Tibial artery (tissue), 4 donors: ENCODE results near the gene EDA.
"Not testable (repeated sequence)": the region's sequence is repeated elsewhere in the genome, so short reads cannot be mapped to it uniquely, and the experiment has no call there.

Source experiments
- DNase-seq, 2 donors: peaks; one replicate each; pipeline ENCODE4 v3.0.0-alpha.2; 2019
- H3K27ac ChIP-seq, 2 donors: fragments of 200-600 bp; sonication (generic) in 1 of 2; 1 replicate in 1 of 2; 2 replicates in 1 of 2; pipeline ENCODE4 v1.5.1; 2018 to 2019; ENCODE audit warnings: mild to moderate bottlenecking in 1 of 2
- H3K27me3 ChIP-seq, 2 donors: fragments of 200-600 bp; sonication (generic) in 1 of 2; one replicate each; pipeline versions ENCODE4 v1.5.1 to v1.6.0; 2016 to 2019
- H3K36me3 ChIP-seq, 3 donors: fragments of 200-600 bp; sonication (generic) in 2 of 3; one replicate each; pipeline ENCODE4 v1.5.1; 2016 to 2019; ENCODE audit warnings: mild to moderate bottlenecking in 2 of 3
- H3K4me1 ChIP-seq, 4 donors: fragments of 200-600 bp; sonication (generic) in 2 of 4; 1 replicate in 3 of 4; 2 replicates in 1 of 4; pipeline ENCODE4 v1.5.1; 2016 to 2019
- H3K4me3 ChIP-seq, 2 donors: fragments of 200-600 bp; sonication (generic) in 1 of 2; 1 replicate in 1 of 2; 2 replicates in 1 of 2; pipeline ENCODE4 v1.5.1; 2018 to 2019; ENCODE audit warnings: mild to moderate bottlenecking in 2 of 2
- H3K9me3 ChIP-seq, 3 donors: fragments of 200-600 bp; sonication (generic) in 1 of 3; one replicate each; pipeline ENCODE4 v1.5.1; 2016 to 2019
- CTCF ChIP-seq, 2 experiments: fragments of 200-600 bp in 1 of 2; fragments of 450-650 bp in 1 of 2; IDR thresholded peaks; one replicate each; pipeline ENCODE4 v1.5.1; 2017 to 2019; ENCODE audit warnings: antibody characterized with exemption in 2 of 2, mild to moderate bottlenecking in 1 of 2, moderate library complexity in 1 of 2
- intact Hi-C: fragments of 100-400 bp; cut with DNase I; formaldehyde crosslinking; loops from one replicate; pipeline ENCODE4 v1.15.0; 2023; ENCODE audit warnings: low total_unique reads

Gene EDA

GRCh38 chrX:69995362-69996112, 379.6 kb downstream of the EDA start:
- intact Hi-C loops, result no loop called here

GRCh38 chrX:69996113-69996468, 380.2 kb downstream of the EDA start:
- intact Hi-C loops, result no loop called here
- no peak overlapping the region for H3K4me3 ChIP-seq
- H3K4me1 ChIP-seq, result no peaks in the 10 kb centered on the region
- no peaks in the 10 kb centered on the region for H3K27me3 ChIP-seq
- no peaks in the 10 kb centered on the region for H3K36me3 ChIP-seq
- no peak for TF ChIP-seq CTCF (IDR thresholded peaks at IDR 0.05)
- no peak overlapping the region for H3K27ac ChIP-seq
- DNase-seq, result no peak
- H3K9me3 ChIP-seq, result no peaks in the 10 kb centered on the region

More at GRCh38 chrX:69995362-69996112, 379.6 kb downstream of the EDA start:
- no peak for DNase-seq
- Histone ChIP-seq H3K27ac (no peak overlapping the region), H3K4me1 (no peaks in the 10 kb centered on the region), H3K27me3 (no peaks in the 10 kb centered on the region), H3K4me3 (no peak overlapping the region), H3K36me3 (no peaks in the 10 kb centered on the region), H3K9me3 (no peaks in the 10 kb centered on the region)
- TF ChIP-seq CTCF (IDR thresholded peaks at IDR 0.05), result no peak

- H3K4me1 ChIP-seq, H3K4me3 ChIP-seq, H3K27ac ChIP-seq, H3K36me3 ChIP-seq, intact Hi-C loops, H3K9me3 ChIP-seq, DNase-seq, H3K27me3 ChIP-seq: not testable (repeated sequence)
Measured at GRCh38 chrX:69998299-69998698, 382.4 kb downstream of the EDA start.

- intact Hi-C loops, result no loop called here
- no peaks in the 10 kb centered on the region for H3K4me1 ChIP-seq
- DNase-seq, result no peak
Measured at GRCh38 chrX:70001269-70001668, 385.4 kb downstream of the EDA start.

GRCh38 chrX:70001708-70002341, 385.9 kb downstream of the EDA start:
- intact Hi-C loops, result no loop called here
- no peak overlapping the region for H3K27ac ChIP-seq
- no peaks in the 10 kb centered on the region for H3K4me1 ChIP-seq
- no peak for TF ChIP-seq CTCF (IDR thresholded peaks at IDR 0.05)
- DNase-seq, result no peak
- H3K27me3 ChIP-seq, result no peaks in the 10 kb centered on the region
- H3K4me3 ChIP-seq, result no peak overlapping the region
- no peaks in the 10 kb centered on the region for H3K36me3 ChIP-seq
- H3K9me3 ChIP-seq, result no peaks in the 10 kb centered on the region

More at GRCh38 chrX:70001269-70001668, 385.4 kb downstream of the EDA start:
- H3K27me3 ChIP-seq, result no peaks in the 10 kb centered on the region
- no peak for TF ChIP-seq CTCF (IDR thresholded peaks at IDR 0.05)
- no peak overlapping the region for H3K27ac ChIP-seq
- H3K4me3 ChIP-seq, result no peak overlapping the region
- H3K9me3 ChIP-seq, result no peaks in the 10 kb centered on the region
- no peaks in the 10 kb centered on the region for H3K36me3 ChIP-seq

- no peak for DNase-seq
Measured at GRCh38 chrX:70007946-70008345, 392.0 kb downstream of the EDA start.

More at GRCh38 chrX:70007946-70008345, 392.0 kb downstream of the EDA start:
- H3K9me3 ChIP-seq, result no peaks in the 10 kb centered on the region
- no peak overlapping the region for H3K4me3 ChIP-seq
- intact Hi-C loops, result no loop called here
- H3K36me3 ChIP-seq, result no peaks in the 10 kb centered on the region
- no peak for TF ChIP-seq CTCF (IDR thresholded peaks at IDR 0.05)
- H3K27ac ChIP-seq, result no peak overlapping the region
- H3K27me3 ChIP-seq, result no peaks in the 10 kb centered on the region
- no peaks in the 10 kb centered on the region for H3K4me1 ChIP-seq
